Hypothalamus (tissue), 51 donors: ENCODE results near the gene ADD3.
A peak's percentile ranks its signal among the peaks of the same experiment; 100 is the strongest.

Experiments used
- DNase-seq, 51 donors: peaks; one replicate each; lab custom pipeline; 2025; lab: John Stamatoyannopoulos, UW

Gene ADD3

DNA sequence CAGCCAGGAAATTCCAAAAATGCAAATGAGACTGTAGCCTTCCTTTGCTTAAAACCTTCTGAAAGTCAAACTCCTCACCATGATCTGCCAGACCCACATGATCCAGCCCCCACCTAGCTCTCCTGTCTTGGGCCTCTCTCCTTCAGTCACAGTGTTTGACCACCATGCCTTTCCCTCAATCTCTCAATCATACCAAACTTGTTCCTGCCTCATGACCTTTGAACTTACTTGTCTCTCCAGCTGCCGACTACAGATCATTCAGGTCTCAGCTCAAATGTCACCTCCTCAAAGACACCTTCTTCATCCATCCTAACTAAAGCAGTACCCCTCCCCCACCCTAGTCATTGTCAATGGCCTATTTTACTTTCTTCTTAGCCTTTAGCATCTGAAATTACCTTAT, 9.3 kb upstream of the ADD3 start:
- no peak for DNase-seq

DNA sequence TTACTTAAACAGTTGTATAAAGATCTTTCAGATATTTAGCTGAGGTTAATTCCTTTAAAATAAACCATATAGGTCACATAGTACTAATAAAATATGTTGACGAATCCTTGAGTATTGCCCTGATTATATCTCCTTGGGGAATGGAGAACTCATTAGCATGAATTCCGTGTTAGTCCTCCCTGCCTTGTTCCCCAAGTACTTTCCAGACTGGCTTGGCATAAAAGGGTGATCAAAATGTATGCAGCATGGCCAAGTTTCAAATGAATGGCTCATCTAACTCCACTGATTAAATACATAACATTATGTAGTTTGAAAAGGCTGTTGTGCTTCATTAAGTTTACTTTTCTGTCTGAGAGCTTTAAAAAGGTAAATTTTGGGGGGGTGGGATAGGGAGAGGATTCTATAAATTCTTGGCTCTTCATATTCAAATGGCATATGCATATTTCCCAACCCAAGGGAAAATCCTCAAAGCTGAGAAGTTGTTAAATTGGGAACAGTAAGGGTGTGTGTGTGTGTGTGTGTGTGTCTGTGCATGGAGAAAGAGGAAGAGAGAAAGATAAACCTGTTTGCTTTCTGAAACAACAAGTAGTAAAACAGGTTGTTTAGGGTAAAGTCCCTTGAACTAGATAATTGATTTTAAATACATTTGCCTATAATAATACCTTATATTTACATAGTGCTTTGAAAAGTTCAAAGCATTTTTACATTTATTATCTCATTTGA, 4.8 kb upstream of the ADD3 start:
- peak in 1 of 51 donors; percentile 17 for DNase-seq

DNA sequence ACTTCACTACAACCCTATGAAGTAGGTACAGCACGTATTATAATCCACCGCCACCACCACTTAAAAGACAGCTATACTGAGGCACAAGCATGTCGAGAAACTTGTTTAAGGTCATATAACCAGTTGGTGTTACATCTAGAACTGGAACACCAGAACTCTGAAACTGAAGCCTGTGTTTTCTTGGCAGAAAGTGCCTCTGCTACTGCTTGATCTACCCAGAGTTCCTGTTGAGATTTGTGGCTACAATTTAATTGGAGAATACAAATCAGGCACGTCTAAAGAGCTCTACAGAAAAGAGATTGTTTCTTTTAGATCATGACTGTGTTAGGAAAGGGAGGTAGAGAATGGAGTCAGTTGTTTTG, 4.3 kb upstream of the ADD3 start:
- peak in 1 of 51 donors; percentile 30 for DNase-seq

DNA sequence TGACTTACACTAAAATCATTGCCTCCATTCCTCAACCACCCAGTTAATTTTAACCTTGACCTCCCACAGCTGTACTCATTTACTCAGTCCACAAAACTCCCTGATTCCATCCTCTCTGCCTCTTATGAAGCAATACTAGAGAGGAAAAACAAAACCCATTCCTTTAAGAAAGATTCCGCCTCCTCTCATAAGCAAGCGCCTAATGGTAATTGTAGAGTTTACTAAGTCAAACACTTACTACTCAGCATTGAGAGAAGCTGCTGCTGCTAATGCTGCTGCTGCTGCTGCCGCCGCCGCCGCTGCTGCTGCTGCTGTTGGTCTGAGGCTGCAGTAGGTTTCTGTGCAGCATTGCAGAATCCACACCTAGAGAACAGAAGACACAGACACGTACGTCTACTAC, 2.1 kb upstream of the ADD3 start:
- DNase-seq, result peak in 32 of 51 donors; percentile 2 to 78 (median 31)

DNA sequence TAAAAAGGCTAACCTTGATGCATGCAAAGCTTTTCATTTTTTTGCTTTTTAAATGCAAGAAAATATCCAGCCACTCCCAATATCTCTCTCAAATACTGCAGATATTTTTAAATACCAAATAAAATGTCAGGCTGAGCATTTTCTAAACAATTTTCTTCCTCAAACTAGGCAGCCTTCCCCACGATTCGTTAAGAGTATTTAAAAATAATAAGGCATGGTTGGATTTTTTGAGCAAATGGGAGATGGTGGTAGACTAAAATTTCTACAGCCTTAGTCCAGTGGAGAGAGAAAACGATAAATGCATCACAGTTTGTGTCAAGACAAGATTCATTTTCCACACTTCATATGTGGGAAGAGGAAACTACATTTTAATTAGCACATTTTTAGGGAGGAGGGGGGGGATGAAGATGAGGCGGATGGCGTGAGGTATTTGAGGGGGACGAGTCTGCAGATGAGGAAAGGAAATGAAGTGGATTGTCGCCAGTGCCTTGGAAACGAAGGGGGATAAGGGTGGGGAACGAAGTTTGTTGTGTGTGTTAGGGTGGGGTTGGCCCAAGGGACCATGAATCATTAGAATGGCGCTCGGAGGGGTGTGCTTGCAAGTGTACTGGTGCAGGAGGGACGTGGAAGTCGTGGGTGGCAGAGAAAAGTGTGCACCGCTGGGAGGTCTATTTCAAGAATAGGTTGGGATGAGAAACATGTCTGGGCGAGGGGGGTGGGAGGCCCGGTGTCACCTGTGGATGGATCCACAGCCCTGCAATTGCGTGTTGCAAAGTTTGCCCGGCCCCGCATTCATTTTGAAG, 1.2 kb upstream of the ADD3 start:
- DNase-seq, result peak in 29 of 51 donors; percentile 9 to 89 (median 62)

DNA sequence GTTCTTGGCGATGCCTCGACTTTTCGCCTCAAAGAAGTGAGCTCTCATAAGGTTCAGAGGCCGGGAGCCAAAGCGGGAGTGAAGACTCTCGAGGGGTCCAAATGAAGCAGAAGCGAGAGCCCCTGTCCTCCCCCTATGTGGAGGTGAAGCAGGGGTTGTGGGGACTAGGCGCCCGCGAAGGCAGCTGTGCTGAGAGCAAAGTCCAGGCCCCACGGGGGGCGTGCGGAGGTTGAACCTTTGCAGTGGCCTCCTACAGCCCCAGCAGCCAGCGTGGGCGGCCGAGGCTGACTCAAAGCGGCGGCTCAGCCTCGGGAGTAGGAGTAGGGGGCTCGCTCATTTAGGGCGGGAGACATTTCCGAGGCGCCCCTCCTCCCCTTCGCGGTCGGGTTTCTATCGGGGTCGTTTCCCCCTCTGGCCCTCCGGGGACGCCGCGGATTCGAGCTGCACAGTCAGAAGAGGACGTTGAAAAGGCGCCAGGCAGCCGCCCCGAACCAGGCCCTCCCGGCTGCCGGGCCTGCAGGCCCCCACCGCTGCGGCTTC, 553 bp upstream of the ADD3 start:
- DNase-seq, result peak in 31 of 51 donors; percentile 51 to 92 (median 72)

DNA sequence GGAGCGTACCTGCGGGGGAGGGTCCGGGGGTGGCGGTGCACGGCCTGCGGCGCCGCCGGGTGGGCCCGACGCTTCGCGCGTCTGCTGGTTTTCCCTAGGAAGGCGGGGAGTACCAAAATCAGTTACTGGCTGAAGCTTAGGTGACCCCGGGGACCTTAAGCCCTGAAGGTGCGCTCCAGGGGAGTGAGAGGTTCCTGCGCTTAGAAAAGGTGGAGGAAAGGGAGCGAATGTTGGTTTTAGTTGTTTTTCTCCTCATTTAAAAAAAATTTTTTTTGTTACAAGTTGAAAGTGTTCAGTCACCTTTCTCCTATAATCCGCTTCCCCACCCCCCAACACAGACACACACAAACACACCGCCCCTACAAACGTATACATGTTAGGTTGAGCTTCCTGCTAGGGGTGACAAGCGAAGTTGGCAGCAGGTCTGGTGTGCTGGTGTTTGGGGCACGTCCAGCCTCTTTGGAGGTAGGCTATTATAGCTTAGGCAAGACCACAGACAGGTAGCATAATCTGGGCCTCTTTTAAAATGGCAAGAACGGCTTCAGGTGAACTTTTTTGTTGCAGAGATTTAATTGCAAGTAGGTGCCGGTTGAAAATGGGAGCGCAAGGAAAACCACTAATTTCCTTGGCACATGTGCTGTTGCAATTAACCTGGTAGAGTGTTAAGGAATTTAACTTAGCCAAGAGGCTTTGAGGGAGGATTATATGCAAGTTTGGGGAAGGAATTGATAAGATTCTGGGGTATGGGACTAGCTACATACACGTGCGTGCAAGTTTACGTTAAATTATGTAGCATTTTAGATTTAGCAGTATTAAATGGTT, 945 bp downstream of the ADD3 start:
- DNase-seq, result peak in 10 of 51 donors; percentile 6 to 48 (median 12)

DNA sequence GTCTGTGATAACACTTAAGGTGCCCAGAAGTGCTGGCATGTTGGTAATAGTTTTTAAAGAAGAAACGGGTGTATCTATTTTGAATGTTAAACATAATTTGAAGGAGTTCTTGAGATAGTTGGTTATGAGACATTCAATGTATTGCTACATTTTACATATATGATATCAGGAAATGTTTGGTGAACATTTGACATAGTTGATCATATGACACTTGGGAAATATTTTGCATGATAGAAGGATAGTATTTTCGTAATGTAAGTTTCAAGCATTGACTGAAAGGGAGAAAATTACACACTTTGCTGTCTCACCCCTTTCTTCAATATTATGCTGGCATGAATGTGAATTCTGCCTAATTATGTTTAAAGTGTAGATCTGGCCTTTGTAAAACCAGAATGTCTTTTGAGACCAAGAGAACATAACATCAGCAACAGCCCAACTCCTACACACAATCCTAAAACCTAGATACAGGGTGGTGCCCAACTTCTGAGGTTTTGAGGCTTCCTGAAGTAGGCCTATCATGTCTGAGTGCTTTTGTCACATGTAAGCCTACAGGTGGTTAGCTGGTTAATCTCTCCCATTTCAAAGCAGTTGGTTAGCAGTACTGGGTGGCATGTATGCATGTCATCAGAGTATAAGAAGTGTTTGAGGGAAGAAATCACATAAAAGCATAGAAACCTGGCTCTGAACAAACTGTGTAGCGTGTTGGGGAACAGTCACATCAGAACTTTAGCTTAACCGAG, 2.1 kb downstream of the ADD3 start:
- peak in 1 of 51 donors; percentile 18 for DNase-seq

DNA sequence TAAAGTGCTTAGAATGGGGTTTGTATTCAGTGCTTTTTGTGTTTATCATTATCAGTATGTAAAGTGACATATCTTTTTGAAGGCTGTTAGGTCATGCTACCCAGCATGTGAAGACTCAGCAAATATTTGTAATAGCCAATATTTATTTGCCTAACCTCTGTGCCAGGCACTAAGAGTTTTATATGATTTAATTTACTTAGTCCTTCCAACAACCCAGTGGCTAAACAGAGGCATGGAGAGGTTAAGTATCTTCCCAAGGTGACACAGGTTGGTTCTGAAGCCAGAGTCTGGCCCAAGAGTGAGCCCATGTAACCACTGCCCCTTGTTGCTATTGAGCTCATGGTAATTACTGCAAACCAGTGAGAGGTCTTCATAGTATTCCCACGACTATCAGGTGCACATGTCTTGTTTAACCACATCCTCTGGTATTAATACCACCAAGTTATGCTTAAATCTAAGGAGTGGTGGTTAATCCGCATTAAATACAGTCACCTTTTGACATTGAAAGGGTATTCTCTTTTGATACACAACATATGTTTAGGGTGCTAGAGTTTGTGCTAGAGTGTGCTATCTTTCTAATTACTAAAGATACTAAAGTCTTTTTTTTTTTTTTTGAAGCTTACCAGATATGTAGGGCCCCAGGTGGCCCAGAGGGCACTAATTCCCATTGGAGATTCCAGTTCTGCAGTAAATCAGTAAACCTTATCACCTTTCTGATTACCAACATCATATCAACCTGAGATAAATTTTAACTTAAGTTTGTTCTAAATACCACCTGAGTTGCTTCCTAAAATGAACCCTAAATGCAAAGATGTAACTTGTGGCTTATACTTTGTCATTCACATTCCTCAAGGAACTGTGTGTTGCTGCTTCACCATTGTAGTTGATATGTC, 2.9 kb downstream of the ADD3 start:
- no peak for DNase-seq

DNA sequence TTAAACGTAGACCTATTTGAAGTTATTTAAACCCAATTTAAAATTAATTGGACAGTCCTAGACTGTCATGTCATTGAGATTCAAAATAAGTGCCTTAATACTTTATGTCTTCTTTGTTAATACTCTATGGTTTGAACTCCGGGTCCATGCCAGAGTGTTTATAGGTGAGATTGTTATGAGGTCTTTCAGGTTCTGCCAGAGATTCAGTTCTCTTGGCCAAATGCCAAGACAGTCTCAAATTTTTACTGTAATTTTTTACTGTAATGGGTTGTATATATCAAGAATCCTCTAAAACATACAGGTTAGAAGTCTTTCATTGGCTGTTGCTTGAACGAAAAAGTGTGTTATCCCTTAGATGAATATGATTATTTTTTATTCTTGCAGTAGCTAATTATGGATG, 3.9 kb downstream of the ADD3 start:
- DNase-seq, result no peak

DNA sequence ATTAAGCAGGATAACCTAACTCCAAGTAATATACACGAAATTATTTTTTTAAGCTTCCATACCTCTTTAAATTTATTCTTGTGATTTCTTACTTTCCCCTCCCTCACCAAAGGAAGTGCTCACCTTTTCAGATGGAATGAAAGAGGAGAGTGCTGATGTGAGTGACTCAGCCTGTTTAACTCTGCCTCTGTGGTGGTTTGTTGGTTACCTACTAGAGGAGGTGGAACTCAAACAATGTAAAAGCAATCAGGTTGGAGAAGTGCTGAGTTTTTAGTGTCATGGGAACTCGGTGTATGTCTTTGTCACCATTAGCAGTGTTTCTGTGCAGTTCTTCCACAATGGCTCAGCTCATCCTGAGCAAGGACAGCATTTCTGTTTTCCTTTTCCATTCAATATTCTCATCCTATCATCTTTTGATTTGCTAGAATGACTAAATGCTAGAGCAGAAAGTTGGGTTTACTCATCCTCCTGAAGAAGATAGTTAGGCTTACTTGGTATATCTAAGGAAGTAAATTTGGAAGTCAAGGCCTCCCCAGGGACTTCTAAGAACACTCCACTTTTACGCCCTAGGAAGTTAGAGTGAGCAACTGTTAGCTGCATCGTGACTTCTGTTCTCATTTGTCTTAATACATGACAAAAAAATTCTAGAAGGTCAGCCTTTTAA, 6.0 kb downstream of the ADD3 start:
- peak in 1 of 51 donors; percentile 24 for DNase-seq

DNA sequence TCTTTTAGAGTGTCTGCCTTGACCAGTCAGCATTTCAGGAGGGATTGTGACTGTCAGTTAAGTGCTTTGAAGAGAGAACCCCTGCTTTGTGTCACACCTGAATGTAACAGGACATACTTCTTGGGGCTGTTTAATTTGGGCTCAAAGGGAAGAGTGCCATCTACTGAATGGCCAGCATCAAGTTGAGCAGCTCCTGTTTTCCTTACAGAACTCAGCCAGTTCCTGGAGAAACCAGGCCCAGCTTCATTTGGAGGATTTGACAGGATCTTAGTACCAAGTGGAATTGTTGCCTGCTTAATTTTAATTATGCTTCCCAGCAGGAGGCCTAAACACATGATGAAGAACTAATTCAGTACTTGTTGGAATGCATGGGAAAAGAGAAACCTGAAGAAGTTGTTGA, 8.3 kb downstream of the ADD3 start:
- peak in 7 of 51 donors; percentile 6 to 71 (median 14) for DNase-seq

DNA sequence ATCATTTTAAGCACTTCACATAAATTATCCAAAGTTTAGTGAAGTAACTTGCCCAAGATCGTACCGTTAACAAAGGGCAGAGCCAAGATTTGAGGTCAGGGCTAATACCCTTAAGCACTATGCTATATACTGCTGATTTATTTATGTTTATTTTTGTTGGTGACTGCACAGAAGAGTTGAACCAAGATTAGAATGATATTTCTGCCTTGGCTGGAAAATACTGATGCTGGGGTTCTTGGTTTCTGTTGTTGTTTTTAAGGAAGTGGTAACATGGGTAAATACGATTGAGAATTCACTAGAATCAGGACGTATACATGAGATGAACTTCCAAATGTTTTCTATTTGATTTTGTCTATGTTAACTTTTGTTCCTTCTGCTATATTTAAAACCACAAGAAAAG, 9.3 kb downstream of the ADD3 start:
- no peak for DNase-seq

DNA sequence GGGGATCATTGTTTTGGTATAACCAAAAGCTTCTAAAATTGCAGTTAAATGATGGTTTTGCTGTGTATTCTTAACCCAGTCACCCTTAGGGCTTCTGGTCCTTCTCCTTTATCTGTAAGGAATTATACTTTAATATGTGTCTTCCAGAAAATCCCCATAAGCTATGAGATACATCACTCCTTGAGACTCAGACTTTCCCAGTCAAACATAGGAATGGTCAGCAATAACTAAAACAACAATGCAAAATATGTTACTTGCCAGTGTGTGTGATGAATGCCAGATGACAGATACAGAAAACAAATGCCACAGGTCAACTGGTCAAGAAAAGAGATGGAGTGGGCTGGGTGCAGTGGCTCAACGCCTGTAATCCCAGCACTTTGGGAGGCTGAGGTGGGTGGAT, 10.1 kb downstream of the ADD3 start:
- no peak for DNase-seq

DNA sequence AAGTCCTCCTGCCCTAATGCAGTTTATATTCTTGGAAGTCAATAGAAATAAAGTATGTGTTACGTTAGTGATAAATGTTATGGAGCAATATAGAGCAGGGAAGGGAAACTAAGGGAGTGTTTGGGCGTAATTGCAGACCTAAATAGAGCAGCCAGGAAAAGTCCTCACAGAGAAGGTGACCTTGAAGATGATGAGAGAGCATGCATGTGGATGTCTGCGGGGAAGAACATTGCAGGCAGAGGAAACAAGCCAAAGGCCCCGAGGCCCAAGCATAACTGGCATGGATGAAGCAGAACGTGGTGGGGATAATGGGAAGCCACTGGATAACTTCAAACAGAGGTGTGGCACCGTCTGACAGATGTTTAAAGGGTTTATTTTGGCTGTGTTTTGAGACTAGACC, 12.5 kb downstream of the ADD3 start:
- no peak for DNase-seq

DNA sequence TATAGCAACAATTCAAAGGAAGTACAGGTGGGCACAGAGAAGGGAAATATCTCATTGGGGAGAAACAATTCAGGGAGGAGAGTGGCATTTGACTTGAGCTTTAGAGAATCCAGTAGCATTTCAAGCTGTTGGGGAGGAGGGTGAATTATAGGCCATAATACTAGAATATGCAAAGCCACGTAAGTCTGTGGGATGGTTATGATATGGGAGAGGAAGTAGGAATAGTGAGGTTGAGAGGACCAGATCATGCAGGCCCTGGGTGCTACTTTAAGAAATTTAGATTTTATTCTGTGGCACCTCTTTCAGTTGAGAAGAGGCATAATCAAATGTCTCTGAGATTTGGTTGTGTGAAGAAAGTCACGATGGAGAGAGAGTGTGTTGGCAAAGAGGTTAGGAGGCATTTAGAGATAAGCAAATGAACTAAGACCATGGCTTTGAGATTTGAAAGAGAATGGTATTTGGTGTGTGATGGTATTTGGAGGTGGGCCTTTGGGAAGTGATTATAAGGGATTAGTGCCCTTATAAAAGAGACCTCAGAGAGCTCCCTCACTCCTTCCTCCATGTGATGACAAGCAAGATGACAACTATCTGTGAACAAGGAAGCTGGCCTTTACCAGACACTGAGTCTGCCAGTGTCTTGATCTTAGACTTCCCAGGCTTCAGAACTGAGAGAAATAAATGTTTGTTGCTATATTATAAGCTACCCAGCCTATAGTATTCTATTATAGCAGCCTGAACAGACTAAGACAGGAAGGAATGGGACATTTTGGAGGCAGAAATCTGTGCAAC, 15.1 kb downstream of the ADD3 start:
- no peak for DNase-seq

DNA sequence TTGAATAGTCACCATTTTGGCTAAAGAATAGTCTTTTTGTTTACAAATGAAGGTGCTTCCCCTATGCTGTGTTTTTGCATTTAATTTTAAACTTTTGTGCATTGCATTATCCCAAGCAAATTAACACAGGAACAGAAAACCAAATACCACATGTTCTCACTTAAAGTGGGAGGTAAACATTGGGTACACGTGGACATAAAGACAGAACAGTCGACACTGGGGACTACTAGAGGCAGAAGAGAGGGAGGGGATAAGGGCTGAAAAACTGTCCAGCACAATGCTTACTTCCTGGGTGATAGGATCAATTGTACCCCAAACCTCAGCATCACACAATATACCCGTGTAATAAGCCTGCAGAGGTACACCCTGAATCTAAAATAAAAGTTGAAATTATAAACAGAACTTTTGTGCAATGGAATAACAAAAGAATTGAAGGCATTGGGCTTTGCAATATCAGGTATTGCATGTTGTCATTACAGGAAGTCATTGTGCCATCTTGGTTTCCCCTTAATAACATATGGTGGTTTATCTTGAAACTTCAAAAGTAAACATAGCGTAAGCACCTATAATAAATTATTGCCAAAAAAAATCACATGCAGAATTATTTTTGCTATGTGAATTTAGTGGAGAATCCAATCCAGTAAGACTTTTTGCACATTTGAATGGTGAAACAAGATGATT, 16.1 kb downstream of the ADD3 start:
- DNase-seq, result no peak
